Renal pelvis (tissue), 4 donors: ENCODE data around the gene FBXL16. TPM values are rescaled to one million over a fixed set of nuclear protein-coding genes. Genes with fewer than 3 reads are reported as not detected.
"Not testable (repeated sequence)": the region's sequence is repeated elsewhere in the genome, so short reads cannot be mapped to it uniquely, and the experiment has no call there.

ENCODE experiments used
- DNase-seq: peaks from one replicate; pipeline ENCODE4 v3.0.0-alpha.2; 2013
- polyA plus RNA-seq, 3 donors: library from polyadenylated mRNA; unstranded; fragments of 120-200 nt; gene quantifications; one replicate each; pipeline ENCODE4 v1.2.1, GENCODE V29; 2013; ENCODE audit not compliant: insufficient read length in 3 of 3

FBXL16 gene
- polyA plus RNA-seq, 3 donors: 1.1 to 2.8 (median 1.9) TPM

DNA sequence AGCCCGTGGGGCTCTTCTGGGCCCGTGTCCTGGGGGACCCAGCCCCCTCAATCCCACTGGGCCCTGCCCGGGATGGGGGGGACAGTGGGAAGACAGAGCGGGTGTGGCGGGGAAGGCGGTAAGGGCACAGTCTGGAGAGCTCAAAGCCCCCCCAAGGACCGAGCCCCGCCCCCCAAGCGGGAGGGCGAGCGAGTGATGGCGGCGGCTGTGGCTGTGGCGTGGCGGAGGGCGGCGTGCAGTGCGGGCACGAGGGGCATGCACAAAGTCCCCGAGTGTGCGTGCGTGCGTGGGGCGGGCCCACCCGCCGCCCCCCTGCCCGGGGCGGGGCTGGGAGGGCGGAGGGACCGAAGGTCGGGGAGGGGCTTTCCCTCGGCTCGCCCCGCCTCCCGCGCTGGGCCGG is 11.8 kb downstream of the FBXL16 start:
- DNase-seq: no peak

DNA sequence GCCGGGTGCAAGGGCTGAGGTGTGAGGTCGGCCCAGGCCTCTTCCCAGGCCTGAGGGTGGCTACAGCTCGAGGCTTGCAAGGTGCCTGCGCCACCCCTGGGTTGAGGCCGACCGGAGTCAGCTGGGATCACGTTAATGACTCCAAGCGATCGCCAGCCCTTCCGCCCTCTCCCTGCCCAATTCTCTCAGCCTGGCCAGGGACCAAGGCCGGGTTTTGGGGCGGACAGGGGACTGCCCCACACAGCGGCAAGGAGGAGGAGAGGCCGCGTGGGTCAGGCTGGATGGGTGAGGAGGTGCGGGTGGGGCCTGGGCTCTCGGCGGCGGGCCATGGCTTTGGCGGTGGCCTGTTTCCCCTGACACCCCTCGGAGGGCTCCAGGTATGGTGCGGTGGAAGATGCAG is 12.2 kb downstream of the FBXL16 start:
- DNase-seq: no peak

DNA sequence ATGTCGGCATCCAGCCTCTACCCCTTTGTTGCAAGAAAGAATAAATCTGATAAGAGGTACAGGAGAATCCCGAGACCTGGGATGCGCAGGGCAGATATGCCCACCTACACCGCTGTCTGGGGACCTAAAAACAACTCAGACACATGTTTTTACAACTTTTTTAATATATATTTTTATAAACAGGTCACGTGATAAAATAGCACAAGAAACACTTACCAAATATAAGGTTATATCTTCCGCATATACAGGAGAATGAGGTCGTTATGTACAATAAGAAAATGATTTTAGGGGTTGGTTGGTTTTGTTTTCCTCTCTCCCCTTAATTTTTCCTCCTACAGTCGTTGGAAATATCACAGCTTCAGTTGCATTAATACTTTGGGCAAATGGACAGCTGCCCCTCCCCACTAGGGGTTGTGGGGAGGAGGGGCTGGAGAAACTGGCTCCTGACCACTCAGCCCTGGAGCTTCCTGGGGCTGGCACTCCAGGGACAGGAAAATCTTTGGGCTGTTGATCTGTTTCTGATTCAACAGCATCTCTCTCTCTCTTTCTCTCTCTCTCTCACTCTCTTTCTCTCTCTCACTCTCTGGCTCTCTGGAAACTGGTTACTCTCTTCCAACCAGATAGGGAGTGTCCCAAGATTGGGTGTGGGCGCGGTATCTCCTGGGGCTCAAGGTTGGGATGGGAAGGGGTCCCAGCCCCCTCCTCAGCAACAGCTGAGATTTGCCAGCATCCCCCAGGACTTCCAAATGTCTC is 13.1 kb downstream of the FBXL16 start:
- no peak for DNase-seq

DNA sequence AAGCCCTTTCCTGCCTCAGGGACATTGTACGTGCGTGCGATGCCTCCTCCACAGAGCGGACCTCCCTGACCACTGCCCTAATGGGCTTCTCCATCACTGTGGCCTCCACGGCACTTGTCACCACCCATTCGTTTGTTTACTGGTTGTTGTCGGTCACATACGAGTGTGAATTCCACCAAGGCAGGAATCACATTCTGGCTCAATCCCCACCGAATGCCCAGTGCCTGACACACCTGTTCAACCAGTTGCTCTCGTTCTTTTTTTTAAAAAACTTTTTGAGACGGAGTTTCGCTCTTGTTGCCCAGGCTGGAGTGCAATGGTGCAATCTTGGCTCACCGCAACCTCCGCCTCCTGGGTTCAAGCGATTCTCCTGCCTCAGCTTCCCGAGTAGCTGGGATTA is 14.4 kb downstream of the FBXL16 start:
- not testable (repeated sequence) for DNase-seq

DNA sequence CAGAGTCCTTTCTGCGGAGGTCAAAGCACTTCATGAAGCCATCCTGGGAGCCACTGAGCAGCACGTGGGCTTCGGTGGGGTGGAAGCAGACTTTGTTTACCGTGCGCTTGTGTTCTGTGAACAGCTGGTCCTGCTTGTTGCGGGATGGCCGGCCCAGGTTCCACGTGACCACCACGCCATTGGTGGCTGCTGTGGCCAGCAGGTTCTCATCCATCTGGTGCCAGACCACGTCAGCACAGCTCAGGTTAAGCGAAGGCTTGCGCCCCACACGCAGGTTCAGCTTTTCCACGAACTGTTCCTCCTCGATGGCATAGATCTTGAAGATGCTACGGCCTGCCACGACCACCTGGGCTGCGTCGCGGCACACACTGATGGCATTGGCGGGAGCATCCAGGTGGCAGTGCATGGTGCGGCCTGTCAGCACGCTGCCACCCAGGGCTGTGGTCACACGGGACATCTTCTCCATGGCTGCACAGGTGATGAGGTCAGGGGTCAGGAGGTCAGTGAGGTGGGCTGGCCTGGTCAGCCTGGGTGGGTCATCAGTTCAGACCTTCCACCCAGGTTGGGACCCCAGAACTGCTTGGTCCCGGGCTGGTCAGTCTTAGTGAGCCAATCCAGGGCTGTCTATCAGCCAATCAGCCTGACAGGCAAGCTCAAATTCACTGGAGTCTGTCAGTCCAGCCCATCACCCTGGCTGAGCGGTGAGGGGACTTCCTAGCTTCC is 16.3 kb downstream of the FBXL16 start:
- no peak for DNase-seq

DNA sequence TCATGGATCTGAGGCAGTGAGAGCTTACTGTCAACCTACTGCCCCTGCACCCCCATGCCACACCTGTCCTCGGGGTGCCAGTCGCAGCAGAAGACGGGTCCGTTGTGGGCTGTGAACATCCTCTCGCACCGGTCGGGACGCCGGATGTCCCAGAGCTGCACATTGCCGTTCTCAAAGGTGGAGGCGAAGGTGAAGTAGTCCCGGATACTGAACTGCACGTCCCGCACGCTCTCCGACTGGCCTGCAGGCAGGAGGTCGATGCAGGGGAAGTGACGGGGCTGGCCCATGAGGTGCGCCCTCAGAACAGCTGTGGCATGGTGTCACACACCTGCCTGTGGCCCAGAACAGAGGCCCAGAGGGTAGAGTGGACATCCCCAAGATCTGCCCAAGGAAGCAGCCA is 18.1 kb downstream of the FBXL16 start:
- DNase-seq: no peak

DNA sequence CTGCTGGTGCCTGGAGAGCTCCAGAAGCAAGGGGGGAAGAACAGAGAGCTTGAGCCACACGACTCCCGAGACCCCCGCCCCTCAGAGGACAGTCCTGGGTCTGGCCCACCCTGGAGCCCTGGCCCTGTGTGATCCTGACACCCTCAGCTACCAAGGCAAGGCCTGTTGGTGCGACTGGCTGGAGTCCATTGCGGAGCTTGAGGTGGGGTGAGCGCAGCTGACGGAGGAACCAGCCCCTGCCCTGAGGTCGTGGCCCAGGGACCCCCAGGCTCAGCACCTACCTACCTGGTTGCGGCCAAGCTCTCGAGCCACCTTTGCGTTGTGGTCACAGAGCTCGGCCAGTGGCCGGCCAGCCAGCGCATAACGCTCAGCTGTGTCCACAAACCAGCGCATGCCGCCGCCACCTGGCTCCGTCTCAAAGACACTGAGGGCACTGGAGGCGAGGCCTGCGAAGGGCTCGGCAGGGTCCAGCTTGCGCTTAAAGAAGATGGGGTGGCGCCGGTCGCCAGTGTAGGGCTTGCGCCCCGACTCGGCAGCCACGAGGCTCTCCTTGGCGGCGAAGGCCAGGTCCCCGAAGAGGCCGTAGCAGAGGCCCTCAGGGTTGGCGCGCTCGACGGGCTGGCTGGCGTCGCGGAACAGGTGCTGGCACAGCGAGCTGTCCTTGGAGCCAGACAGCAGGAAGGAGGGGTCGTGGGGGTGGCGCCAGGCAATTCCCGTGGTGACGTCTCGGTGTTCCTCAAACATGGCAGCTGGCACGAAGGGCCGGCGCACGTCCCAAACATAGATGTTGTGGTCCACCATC is 18.9 kb downstream of the FBXL16 start:
- DNase-seq: no peak

DNA sequence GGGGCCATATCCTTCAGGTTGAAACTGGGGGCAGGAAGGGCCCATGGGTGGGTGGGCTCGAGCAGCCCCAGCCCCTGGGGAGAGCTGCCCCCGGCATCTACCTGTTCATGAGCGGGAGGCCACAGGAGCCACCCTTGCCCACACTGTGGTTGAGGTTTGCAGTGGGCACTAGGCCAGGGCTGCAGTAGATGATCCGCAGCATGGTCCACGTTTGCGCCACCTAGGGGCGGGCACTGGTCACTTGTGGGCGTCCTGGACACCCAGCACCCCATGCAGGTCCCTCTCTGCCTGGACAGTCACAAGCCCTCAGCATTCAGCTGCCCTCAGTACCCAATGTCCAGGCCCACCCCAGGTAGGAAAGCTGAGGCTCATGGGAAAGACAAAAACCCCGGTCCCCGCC is 19.6 kb downstream of the FBXL16 start:
- no peak for DNase-seq

DNA sequence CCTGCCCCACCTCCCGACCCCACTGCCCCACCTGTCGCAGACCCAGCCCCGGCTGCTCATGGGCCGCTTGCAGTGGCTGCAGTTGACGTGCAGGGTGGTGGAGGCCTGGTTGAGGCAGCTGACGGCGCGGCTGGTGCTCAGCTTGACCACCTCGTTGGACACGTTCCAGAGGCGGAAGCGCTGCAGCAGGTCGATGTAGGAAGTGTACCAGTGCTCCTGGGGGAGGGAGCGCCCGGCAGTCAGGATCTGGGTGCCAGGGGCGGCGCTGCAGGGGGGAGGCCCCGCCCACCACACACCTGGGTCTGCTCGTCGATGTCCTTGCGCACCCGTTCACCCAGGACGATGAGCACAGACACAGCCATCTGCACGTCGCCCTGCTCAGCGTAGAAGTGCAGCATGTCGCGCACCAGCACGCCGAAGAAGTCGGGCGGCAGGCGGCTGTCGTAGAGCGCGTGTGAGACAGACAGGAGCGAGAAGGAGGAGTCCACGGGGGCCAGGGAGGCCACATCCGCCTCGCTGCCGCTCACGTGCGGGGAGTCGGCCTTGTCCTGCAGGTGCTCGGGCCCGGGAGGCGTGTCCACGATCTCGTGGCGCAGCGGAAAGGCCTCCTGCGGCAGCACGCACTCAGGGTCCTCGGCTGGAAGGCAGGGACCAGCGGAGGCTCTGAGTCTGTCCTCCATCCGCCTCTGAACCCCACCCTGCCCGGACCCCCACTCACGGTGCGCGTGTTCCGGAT is 20.5 kb downstream of the FBXL16 start:
- no peak for DNase-seq

DNA sequence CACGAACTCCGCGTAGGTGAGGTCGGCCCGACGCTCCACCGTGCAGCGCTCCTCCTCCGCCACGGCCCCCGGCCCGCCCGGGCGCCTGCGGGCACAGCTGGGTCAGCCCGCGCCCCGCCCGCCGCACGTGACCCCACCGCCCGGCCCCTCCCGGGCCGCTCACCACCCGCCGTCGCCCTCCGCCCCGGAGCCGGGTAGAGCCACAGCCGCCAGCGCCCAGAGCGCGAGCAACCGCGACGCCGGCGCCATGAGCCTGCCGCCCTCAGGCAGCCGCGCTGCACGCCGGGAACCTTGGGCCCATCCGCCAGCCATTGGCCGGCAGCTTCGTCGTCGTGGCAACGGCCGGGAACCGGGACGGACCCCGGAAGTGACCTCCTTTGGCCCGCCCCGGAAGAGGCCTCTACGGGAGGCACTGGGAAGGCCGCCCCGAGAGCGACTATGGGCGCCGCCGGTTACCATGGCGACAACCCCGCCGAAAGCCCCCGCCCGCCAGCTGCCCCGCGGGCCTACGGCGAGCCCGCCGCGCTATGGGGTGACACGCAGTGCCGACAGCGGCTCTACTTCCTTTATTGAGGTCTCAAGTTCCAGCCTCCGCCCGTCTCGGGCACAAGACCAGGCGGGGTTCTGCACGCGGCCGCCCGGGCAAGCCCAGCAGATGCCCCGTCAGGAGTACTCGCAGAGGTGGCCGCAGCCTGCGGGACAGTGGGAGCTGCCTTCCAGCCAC is 21.4 kb downstream of the FBXL16 start, which contains the start of gene JMJD8:
JMJD8 (minus strand) TSS at position 264 of the 724 bp plus-strand sequence; CDS start at position 249, 15 bp downstream.
- DNase-seq: peak; percentile 95

DNA sequence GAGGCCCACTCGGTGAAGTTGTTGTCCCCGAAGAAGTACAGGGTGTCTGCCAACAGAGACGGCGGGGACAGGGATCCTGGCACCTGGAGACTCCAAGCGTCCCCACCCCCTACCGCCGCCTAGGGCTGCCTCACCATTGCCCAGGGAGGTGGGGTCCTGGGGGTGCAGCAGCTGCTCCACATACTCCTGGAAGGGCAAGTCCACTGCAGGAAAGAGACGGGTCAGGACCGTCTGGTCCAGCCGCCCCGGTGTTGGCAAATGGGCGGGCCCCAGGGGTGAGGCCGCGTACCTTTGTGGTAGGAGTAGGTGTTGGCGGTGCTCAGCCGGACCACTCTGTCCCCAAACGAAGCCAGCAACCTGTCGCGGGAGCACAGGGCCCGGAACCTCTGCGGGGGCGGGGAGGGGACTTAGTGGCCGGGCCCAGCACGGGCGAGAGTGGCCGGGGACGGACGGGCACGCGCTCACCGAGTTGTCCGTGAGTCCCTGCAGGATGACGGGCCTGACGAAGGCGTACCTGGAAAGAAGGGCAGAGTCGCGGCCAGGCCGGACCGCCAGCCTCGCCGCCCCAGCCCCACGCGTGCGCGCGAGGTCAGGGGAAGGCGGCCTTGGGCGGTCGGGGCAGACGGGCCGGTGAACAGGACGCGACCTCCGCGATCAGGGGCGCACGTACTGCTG is 22.1 kb downstream of the FBXL16 start:
- no peak for DNase-seq

DNA sequence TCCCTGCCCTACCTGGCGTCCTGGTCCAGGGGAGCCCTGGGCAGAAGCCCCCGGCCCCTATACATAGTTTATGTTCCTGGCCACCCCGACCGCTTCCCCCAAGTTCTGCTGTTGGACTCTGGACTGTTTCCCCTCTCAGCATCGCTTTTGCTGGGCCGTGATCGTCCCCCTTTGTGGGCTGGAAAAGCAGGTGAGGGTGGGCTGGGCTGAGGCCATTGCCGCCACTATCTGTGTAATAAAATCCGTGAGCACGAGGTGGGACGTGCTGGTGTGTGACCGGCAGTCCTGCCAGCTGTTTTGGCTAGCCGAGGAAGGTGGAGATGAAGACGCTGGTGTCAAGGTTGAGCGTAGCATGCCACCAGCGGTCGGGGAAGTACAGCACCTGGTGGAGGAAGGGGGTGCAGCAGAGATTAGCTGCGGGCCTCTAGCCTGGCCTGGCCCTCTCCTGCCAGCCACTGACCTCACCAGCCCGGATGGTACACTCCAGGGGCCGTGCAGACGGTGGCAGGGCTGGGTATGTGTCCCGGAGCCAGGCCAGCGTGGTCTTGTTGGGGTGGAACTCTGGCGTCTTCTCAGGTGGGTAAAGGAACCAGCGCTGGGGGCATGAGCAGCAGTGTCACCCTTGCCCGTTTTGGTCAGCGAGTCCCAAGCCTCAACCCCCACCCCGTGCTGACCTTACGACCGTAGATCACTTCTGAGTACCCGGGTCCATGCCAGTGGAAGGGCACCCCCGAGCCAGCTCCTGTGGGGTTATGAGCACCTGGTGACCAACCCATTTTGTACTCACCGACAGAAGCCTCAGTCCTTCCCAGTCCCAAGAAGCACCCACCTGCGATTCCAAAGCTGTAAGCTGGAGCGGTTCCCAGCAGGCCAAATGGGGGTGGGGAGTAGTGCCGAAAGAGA is 22.9 kb downstream of the FBXL16 start:
- DNase-seq: no peak

DNA sequence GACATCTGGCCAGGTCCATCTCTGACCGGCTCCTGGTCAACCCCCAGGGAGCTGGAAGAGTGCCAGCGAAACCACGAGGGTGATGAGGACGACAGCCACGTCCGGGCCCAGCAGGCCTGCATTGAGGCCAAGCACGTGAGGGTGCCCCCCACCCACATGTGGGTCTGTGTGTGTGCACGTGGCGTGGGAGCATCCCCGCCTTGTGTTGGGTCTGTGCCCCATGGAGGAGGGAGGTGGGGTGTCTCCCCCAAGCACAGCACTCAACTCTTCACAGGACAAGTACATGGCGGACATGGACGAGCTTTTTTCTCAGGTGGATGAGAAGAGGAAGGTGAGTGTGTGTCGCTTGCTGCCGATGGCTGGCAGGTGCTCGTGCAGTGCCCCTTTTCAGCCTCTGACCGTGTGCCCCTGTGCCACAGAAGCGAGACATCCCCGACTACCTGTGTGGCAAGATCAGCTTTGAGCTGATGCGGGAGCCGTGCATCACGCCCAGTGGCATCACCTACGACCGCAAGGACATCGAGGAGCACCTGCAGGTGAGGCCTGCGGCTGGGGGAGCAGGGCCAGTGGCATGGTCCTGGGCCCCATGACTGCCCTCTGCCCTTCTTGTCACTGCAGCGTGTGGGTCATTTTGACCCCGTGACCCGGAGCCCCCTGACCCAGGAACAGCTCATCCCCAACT is 23.7 kb downstream of the FBXL16 start:
- no peak for DNase-seq

DNA sequence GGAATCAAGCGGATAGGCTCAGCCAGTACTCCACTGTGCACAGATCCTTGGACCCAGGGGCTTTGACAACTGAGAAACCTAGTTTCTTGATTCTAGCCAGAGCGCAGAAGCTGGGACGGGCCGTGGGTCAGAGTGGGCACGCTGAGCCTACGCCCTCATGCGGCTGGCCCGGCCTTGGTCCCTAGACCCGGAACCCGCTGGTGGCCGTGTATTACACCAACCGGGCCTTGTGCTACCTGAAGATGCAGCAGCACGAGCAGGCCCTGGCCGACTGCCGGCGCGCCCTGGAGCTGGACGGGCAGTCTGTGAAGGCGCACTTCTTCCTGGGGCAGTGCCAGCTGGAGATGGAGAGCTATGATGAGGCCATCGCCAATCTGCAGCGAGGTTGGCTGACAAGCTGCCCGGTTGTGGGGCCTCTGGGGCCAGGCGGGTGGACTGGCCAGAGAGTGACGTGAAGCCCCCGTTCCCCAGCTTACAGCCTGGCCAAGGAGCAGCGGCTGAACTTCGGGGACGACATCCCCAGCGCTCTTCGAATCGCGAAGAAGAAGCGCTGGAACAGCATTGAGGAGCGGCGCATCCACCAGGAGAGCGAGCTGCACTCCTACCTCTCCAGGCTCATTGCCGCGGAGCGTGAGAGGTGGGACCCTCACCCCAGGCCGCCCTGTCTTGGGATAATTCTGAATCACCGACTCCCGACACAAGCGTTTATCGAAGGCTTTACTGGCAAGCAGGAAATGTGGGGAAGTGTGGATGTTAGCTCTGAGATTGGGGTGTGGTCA is 24.4 kb downstream of the FBXL16 start:
- no peak for DNase-seq

DNA sequence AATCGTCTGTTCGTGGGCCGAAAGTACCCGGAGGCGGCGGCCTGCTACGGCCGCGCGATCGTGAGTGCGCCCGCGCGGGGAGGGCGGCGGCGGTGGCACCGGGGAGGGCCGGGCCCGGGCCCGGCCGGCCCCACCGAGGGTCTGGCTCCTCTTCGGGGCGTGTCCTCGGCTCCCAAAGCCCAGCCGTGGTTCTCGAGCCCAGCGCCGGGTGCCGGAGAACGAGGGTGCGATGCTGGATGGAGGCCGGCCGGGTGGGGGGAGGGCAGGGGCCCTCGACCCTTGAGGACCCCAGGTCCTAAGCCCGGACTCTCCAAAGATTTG is 25.0 kb downstream of the FBXL16 start:
- DNase-seq: no peak

DNA sequence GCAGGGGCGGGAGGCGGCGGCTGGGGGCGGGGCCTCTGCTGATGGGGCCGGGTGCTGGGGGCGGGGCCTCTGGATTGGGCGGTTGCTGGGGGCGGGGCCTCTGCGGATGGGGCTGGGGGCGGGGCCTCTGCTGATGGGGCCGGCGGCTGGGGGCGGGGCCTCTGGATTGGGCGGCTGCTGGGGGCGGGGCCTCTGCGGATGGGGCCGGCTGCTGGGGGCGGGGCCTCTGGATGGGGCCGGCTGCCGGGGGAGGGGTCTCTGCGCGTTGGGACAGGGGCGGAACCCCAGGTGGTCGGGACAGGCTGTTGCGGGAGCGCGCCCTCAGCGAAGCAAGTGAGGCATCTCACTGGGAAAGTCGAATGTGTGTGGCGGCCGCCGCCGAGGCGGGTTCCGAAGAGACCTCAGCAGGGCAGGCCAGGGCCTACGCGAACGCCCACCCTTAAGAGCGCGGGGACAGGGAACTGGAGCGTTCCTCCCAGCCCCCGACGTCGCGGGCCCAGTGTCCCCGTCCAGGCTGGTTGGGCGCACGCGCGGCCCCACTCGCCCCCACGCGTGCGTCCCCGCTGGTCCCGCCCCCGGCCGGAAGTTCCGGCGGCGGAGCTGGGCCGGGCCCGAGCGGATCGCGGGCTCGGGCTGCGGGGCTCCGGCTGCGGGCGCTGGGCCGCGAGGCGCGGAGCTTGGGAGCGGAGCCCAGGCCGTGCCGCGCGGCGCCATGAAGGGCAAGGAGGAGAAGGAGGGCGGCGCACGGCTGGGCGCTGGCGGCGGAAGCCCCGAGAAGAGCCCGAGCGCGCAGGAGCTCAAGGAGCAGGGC is 25.6 kb downstream of the FBXL16 start, which contains the start of gene STUB1:
STUB1 (plus strand) TSS at position 597 of the 811 bp plus-strand sequence; CDS start at position 713, 116 bp downstream.
- DNase-seq: peak; percentile 79
